ENCODE data around the gene SASH3.
A peak's percentile ranks its signal among the peaks of the same experiment; 100 is the strongest.

The SASH3 gene

GRCh38 chrX:129793604-129794191 is 13.9 kb downstream of the SASH3 start:
- intact Hi-C loops (cut with DNase I), result no loop called here
- peak in 6 of 42 donors; percentile 19 to 49 (median 32) for DNase-seq

DNA sequence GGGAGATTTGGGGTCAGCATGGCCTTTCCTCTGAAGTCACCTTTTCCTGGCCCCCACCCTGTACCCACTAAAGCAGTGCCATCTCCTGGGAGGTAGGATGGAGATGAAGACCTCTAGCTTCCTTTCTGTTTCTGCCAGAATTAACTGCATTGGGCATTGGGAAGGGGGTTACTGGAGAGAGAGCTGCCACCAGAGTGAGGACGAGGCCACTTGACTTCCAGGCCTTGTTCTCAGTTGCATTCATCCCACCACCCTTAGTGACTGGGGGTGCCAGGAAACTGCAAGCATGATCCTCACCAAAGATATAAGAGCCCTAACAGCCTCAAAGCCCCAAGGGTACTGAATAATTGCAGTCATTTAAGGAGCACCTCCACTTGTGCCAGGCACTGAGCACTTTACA is 15.8 kb downstream of the SASH3 start:
- intact Hi-C loops (cut with DNase I), result no loop called here
- peak in 2 of 42 donors; percentile 7 to 19 for DNase-seq

DNA sequence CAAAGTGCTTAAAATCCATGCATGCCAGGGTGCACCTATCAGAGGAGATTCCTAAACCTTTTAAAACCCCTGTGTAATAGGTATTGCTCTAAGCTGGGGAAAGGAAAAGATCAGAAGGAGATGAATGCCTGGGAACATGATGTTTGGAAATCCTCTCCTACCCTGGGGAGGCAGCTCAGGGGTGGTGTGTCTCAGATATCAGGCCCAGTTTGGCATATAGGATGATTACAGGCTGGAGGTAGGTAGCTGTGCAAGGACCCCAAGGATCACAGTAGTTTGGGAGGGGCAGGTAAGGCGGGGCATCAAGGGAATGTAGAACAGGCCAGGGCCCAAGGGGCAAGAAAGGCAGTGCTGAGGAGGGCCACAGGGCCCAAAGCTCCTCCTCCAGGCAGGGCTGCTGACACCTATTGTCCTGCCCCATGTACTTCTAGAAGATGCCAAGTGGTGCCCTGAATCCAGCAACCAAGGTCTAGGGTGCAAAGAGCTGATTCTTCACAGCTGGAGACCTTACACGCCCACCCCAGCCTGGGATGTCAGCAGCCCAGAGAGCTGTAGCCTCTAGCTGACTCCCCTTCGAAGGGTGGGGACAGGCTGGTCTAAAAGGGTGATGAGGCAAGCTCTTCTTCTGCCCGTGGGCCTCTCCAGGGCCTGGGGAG is 17.6 kb downstream of the SASH3 start:
- DNase-seq, result peak in 2 of 42 donors; percentile 13 to 26
- intact Hi-C loops (cut with DNase I), result no loop called here

- DNase-seq, result peak in 1 of 42 donors; percentile 26
- intact Hi-C loops (cut with DNase I), result no loop called here
Measured at GRCh38 chrX:129798456-129798855, 18.7 kb downstream of the SASH3 start.

- DNase-seq, result peak in 1 of 42 donors; percentile 14
- intact Hi-C loops (cut with DNase I), result no loop called here
Measured at GRCh38 chrX:129798888-129799287, 19.1 kb downstream of the SASH3 start.

- DNase-seq, result no peak
- intact Hi-C loops (cut with DNase I), result no loop called here
Measured at GRCh38 chrX:129800186-129800585, 20.4 kb downstream of the SASH3 start.

DNA sequence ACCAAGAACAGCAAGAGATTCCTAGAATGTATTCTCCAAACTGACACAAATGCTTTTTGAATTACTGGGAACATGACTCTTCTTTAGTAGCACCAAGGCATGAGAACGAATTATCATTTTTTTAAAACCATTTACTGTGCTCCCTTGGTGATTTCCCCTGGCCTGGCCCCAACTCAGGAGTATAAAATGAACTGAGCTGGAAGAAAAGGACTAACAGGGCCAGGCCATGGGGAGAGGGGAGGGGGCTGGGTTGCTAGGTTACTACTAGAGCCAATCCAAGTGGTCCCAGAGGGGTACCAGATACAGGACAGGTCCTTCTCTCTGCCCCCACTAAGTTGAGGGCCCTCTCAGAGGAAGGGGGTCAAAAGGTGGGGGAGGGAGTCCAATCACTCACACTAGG is 23.1 kb downstream of the SASH3 start:
- intact Hi-C loops (cut with DNase I), result no loop called here
- DNase-seq, result no peak

- intact Hi-C loops (cut with DNase I), result no loop called here
- DNase-seq, result no peak
Measured at GRCh38 chrX:129804806-129805205, 25.1 kb downstream of the SASH3 start.

- DNase-seq, result no peak
- intact Hi-C loops (cut with DNase I), result no loop called here
Measured at GRCh38 chrX:129808158-129808828, 28.5 kb downstream of the SASH3 start.

- intact Hi-C loops (cut with DNase I), result no loop called here
- no peak for DNase-seq
Measured at GRCh38 chrX:129808829-129809796, 29.4 kb downstream of the SASH3 start.

DNA sequence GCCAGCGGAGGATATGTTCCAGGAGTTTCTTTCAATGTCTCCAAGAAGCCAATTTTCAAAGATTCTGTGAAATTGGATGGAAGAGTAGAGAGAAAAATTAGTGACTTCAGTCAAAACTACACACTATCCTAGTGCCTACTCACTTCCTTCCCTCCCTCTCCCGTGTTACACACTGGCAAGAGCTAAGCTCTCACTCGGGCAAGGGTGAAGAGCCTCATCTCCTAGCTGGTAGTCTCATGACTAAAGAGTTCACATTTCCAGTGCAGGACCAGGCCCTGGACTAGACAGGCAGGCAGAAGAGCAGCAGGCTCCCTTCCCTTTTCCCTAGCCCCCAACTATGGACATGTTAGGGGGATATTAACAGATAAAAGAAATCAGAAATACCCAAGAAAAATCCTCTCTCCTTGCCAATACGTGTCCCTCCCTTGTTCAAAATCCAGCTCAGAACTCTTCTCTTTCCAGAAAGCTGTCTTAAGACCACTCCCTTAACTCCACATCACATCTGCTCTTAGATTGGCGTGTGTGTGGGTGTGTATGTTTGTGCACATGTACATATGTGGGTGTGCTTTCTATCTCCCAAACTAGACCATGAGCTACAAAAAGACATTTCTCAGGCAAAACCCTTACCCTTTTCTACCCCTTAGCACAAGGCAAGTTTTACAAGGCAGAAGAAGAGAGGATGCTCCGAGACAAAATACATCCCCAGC is 34.1 kb downstream of the SASH3 start:
- intact Hi-C loops (cut with DNase I), result no loop called here

DNA sequence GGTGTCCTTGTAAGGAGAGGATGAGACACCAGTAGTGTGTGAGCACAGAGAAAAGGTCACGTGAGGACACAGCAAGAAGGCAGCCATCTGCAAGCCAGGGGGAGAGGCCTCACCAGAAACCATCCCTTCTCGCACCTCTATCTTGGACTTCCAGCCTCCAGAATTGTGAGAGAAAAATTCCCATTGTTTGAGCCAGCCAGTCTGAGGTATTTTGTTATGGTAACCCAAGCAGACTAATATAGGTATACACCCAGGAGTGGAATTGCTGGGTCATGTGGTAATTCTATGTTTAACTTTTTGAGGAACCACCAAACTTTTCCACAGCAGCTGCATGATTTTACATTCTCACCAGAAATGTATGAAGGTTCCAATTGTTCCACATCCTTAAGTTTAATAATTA is 38.4 kb downstream of the SASH3 start:
- DNase-seq, result no peak
- intact Hi-C loops (cut with DNase I), result no loop called here

More for the DNA sequence above, 34.1 kb downstream of the SASH3 start:
- DNase-seq, result no peak

GRCh38 chrX:129823115-129823514 is 43.4 kb downstream of the SASH3 start:
- intact Hi-C loops (cut with DNase I), result no loop called here
- DNase-seq, result peak in 21 of 42 donors; percentile 17 to 65 (median 38)

DNA sequence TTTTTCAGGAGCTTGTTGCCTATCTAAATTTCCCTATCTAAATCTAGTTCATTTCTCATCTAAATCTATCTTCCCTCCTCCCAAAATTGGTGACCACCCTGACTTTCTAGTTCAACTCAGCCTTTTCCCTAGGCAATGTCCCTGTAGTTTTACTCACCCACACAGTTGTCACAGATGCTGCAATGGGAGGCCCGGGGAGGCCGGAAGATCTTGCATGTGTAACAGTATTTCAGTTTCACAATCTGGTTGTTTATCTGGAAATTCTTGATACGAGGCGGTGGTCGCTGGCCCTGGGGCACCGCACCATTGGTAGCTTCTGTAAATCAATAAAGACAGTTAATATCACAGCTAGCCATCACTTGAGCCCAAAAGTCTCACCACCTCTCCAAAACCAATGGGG is 43.8 kb downstream of the SASH3 start:
- no peak for DNase-seq
- intact Hi-C loops (cut with DNase I), result no loop called here

DNA sequence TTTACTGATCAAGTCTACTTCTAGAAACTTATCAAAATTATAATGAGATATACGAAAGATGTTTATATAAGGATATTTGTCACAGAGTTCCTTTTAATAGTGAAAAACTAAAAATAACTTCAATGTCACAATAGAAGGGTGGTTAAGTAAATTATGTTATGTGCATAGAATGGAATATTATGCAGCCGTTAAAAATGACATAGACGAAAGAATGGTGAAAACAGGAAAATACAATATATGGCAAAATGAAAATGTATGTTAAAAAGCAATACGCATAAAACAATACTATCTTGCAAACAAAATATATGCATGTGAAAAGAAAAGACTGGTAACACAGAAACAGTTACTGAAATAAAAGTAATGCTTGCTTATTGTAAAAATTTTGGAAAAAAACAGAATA is 44.9 kb downstream of the SASH3 start:
- no peak for DNase-seq
- intact Hi-C loops (cut with DNase I), result no loop called here

GRCh38 chrX:129825746-129826505 is 46.2 kb downstream of the SASH3 start:
- no peak for DNase-seq

GRCh38 chrX:129830494-129830893 is 50.7 kb downstream of the SASH3 start:
- intact Hi-C loops (cut with DNase I), result no loop called here
- no peak for DNase-seq

More at GRCh38 chrX:129825746-129826505, 46.2 kb downstream of the SASH3 start:
- intact Hi-C loops (cut with DNase I), result no loop called here

Measured in head of caudate nucleus (tissue), 42 donors.